WTC11 (cell line): ENCODE data around the gene SPATA13. TPM values are rescaled to one million over a fixed set of nuclear protein-coding genes. Genes with fewer than 3 reads are reported as not detected.

Source experiments
- ATAC-seq: fragments of 200-7000 bp; cut with Tn5 transposase; 2 replicates; pipeline ENCODE4 v1.10.0; 2021; ENCODE audit warnings: mild to moderate bottlenecking, moderate library complexity
- CTCF ChIA-PET: fragments of 300-600 bp; sonication (Branson Sonifier 250); formaldehyde crosslinking; loops from one replicate; lab custom pipeline; 2021; ENCODE audit warnings: antibody characterized with exemption; lab: Charles Lee
- POLR2A ChIA-PET: fragments of 350-600 bp; sonication (Branson Sonifier 250); formaldehyde crosslinking; loops from one replicate; lab custom pipeline; 2021; ENCODE audit warnings: antibody characterized with exemption; lab: Charles Lee
- DNase-seq: peaks from one replicate; pipeline ENCODE4 v3.0.0; 2021; ENCODE audit warnings: low spot score
- H3K27ac Mint-ChIP-seq: 2 replicates; pipeline ENCODE4 v1.8.0; 2021; ENCODE audit warnings: mixed read lengths
- H3K27me3 Mint-ChIP-seq: 2 replicates; pipeline ENCODE4 v1.8.0; 2021; ENCODE audit warnings: low read depth, mild to moderate bottlenecking, moderate library complexity, mixed read lengths
- H3K36me3 Mint-ChIP-seq: 2 replicates; pipeline ENCODE4 v1.8.0; 2021; ENCODE audit warnings: mixed read lengths
- H3K4me1 Mint-ChIP-seq: 2 replicates; pipeline ENCODE4 v1.8.0; 2022; ENCODE audit warnings: mixed read lengths
- H3K4me3 Mint-ChIP-seq: 2 replicates; pipeline ENCODE4 v1.8.0; 2021; ENCODE audit warnings: mild to moderate bottlenecking, moderate library complexity, mixed read lengths
- H3K9me3 Mint-ChIP-seq: 2 replicates; pipeline ENCODE4 v1.8.0; 2021; ENCODE audit warnings: mixed read lengths
- AR ChIP-seq: fragments of 250-450 bp; sonication (Bioruptor Pico); IDR thresholded peaks from 2 replicates; pipeline ENCODE4 v1.9.0; 2021; ENCODE audit warnings: mild to moderate bottlenecking
- ARID4B ChIP-seq: sonication (generic); formaldehyde crosslinking; IDR thresholded peaks from 2 replicates; pipeline ENCODE4 v1.8.0; 2023; ENCODE audit warnings: missing genetic modification reagents, mild to moderate bottlenecking, borderline replicate concordance
- ATF1 ChIP-seq: sonication (generic); formaldehyde crosslinking; IDR thresholded peaks from 2 replicates; pipeline ENCODE4 v1.8.1; 2023; ENCODE audit warnings: mild to moderate bottlenecking, moderate library complexity, missing genetic modification reagents
- CREM ChIP-seq: sonication (generic); formaldehyde crosslinking; IDR thresholded peaks from 2 replicates; pipeline ENCODE4 v1.8.1; 2022; ENCODE audit warnings: mild to moderate bottlenecking, missing genetic modification reagents, moderate library complexity
- CTCF ChIP-seq: fragments of 200-600 bp; IDR thresholded peaks from 2 replicates; pipeline ENCODE4 v1.8.0; 2022; ENCODE audit warnings: antibody characterized with exemption
- FOXP4 ChIP-seq: sonication (generic); formaldehyde crosslinking; IDR thresholded peaks from 2 replicates; pipeline ENCODE4 v1.8.0; 2022; ENCODE audit warnings: mild to moderate bottlenecking, missing genetic modification reagents
- GRHL2 ChIP-seq: fragments of 250-450 bp; sonication (Bioruptor Pico); IDR thresholded peaks from 2 replicates; pipeline ENCODE4 v1.8.0; 2022; ENCODE audit warnings: mild to moderate bottlenecking, moderate library complexity; ENCODE audit not compliant: insufficient replicate concordance, severe bottlenecking
- PRRX2 ChIP-seq: fragments of 250-450 bp; sonication (Bioruptor Pico); IDR thresholded peaks from 2 replicates; pipeline ENCODE4 v1.8.0; 2021; ENCODE audit warnings: mild to moderate bottlenecking
- RORB ChIP-seq: fragments of 250-450 bp; sonication (Bioruptor Pico); IDR thresholded peaks from 2 replicates; pipeline ENCODE4 v1.9.0; 2021; ENCODE audit warnings: mild to moderate bottlenecking
- ZNF232 ChIP-seq: sonication (generic); formaldehyde crosslinking; IDR thresholded peaks from 2 replicates; pipeline ENCODE4 v1.8.0; 2022; ENCODE audit warnings: mild to moderate bottlenecking, missing genetic modification reagents
- ZNF423 ChIP-seq: fragments of 250-450 bp; sonication (Bioruptor Pico); IDR thresholded peaks from 2 replicates; pipeline ENCODE4 v2.1.2; 2022; ENCODE audit warnings: mild to moderate bottlenecking, moderate library complexity
- total RNA-seq: library from RNA; stranded (reverse); gene quantifications from 3 replicates; pipeline ENCODE4 v1.2.3, GENCODE V29; 2021

The SPATA13 gene
- total RNA-seq, 1 experiment from 2014 or later = 29.0 TPM

GRCh38 chr13:24138911-24139310 is 21.6 kb upstream of the SPATA13 start:
- no peaks in the 10 kb centered on the region for H3K9me3 Mint-ChIP-seq
- H3K27me3 Mint-ChIP-seq = no peaks in the 10 kb centered on the region; the same call in 1 of the 2 replicates
- ATAC-seq (no peak), DNase-seq (no peak)
- H3K27ac Mint-ChIP-seq = no peak overlapping the region
- POLR2A ChIA-PET = no interaction called here
- no peaks in the 10 kb centered on the region for H3K36me3 Mint-ChIP-seq
- TF ChIP-seq ARID4B (no peak), GRHL2 (CRISPR knock-in tag) (no peak), CREM (CRISPR knock-in tag) (no peak)
- CTCF ChIA-PET = interaction anchor here (0.7 to 1.8 kb wide), 2 partner anchors 23 to 26 kb away, joined by 3 to 4 read pairs; no protein-coding TSS in a partner anchor
- peaks cover 33% of the 10 kb centered on the region for H3K4me1 Mint-ChIP-seq
- no peak overlapping the region for H3K4me3 Mint-ChIP-seq

- no peak overlapping the region for H3K27ac Mint-ChIP-seq
- POLR2A ChIA-PET = interaction anchor here (0.6 to 1.2 kb wide), 2 partner anchors 26 to 78 kb away, joined by 3 read pairs; no protein-coding TSS in a partner anchor
Measured at GRCh38 chr13:24141333-24141910, 19.1 kb upstream of the SPATA13 start.

More at GRCh38 chr13:24141333-24141910, 19.1 kb upstream of the SPATA13 start:
- H3K9me3 Mint-ChIP-seq = no peaks in the 10 kb centered on the region
- peaks cover 33% of the 10 kb centered on the region for H3K4me1 Mint-ChIP-seq
- no peaks in the 10 kb centered on the region; the same call in 1 of the 2 replicates for H3K27me3 Mint-ChIP-seq
- peak; percentile 69 for ATAC-seq
- H3K36me3 Mint-ChIP-seq = no peaks in the 10 kb centered on the region
- TF ChIP-seq AR (CRISPR knock-in tag) (no peak), PRRX2 (CRISPR knock-in tag) (no peak), RORB (no peak), CTCF (no peak), FOXP4 (CRISPR knock-in tag) (peak; percentile 44; the same call in 1 of the 2 replicates), ZNF423 (peak; percentile 66; the same call in 1 of the 2 replicates), ZNF232 (no peak), ATF1 (no peak)
- CTCF ChIA-PET = no interaction called here
- H3K4me3 Mint-ChIP-seq = no peak overlapping the region
- DNase-seq = no peak
